SK-N-SH treated with all-trans-retinoic acid at 6 μM for 48 hours (cell line): Measurements from ENCODE around the gene UHRF1.
"Not testable (repeated sequence)": the region's sequence is repeated elsewhere in the genome, so short reads cannot be mapped to it uniquely, and the experiment has no call there.

Experiments
- ARNTL ChIP-seq: fragments of 450-650 bp; formaldehyde crosslinking; IDR thresholded peaks from 2 replicates; pipeline ENCODE4 v1.5.0; 2020; ENCODE audit warnings: low read depth, mild to moderate bottlenecking, moderate library complexity, borderline replicate concordance
- BACH2 ChIP-seq: fragments of 250-450 bp; sonication (Bioruptor Pico); IDR thresholded peaks from 2 replicates; pipeline ENCODE4 v1.9.0; 2021; ENCODE audit warnings: mild to moderate bottlenecking, borderline replicate concordance
- CSRNP3 ChIP-seq: fragments of 250-450 bp; sonication (Bioruptor Pico); IDR thresholded peaks from 2 replicates; pipeline ENCODE4 v1.5.1; 2021; ENCODE audit warnings: mild to moderate bottlenecking, moderate library complexity
- ESRRG ChIP-seq: fragments of 250-450 bp; sonication (Bioruptor Pico); IDR thresholded peaks from 2 replicates; pipeline ENCODE4 v1.6.1; 2021; ENCODE audit warnings: mild to moderate bottlenecking
- GLIS3 ChIP-seq: fragments of 250-450 bp; sonication (Bioruptor Pico); IDR thresholded peaks from 2 replicates; pipeline ENCODE4 v1.5.0; 2020; ENCODE audit warnings: mild to moderate bottlenecking, moderate library complexity
- ISL1 ChIP-seq: fragments of 250-450 bp; sonication (Bioruptor Pico); IDR thresholded peaks from 2 replicates; pipeline ENCODE4 v2.1.2; 2022; ENCODE audit warnings: mild to moderate bottlenecking, moderate library complexity
- OSR1 ChIP-seq: fragments of 250-450 bp; sonication (Bioruptor Pico); IDR thresholded peaks from 2 replicates; pipeline ENCODE4 v1.8.0; 2022; ENCODE audit warnings: moderate library complexity, mild to moderate bottlenecking, inconsistent platforms
- PATZ1 ChIP-seq: fragments of 250-450 bp; sonication (Bioruptor Pico); IDR thresholded peaks from 2 replicates; pipeline ENCODE4 v1.8.0; 2020; ENCODE audit warnings: mild to moderate bottlenecking, moderate library complexity, borderline replicate concordance
- RARB ChIP-seq: fragments of 250-450 bp; sonication (Bioruptor Pico); IDR thresholded peaks from 2 replicates; pipeline ENCODE4 v1.8.0; 2021; ENCODE audit warnings: mild to moderate bottlenecking, moderate library complexity
- TOX ChIP-seq: fragments of 250-450 bp; sonication (Bioruptor Pico); IDR thresholded peaks from 2 replicates; pipeline ENCODE4 v1.8.0; 2021; ENCODE audit warnings: mild to moderate bottlenecking, moderate library complexity, borderline replicate concordance
- ZC3H10 ChIP-seq: fragments of 250-450 bp; sonication (Bioruptor Pico); IDR thresholded peaks from 2 replicates; pipeline ENCODE4 v1.5.1; 2021; ENCODE audit warnings: mild to moderate bottlenecking, moderate library complexity
- ZFP3 ChIP-seq: fragments of 250-450 bp; sonication (Bioruptor Pico); IDR thresholded peaks from 2 replicates; pipeline ENCODE4 v1.5.0; 2020; ENCODE audit warnings: mild to moderate bottlenecking, moderate library complexity
- ZFP30 ChIP-seq: fragments of 450-650 bp; formaldehyde crosslinking; IDR thresholded peaks from 2 replicates; pipeline ENCODE4 v1.5.0; 2022; ENCODE audit warnings: mild to moderate bottlenecking, moderate library complexity
- ZNF565 ChIP-seq: fragments of 450-650 bp; formaldehyde crosslinking; conservative IDR thresholded peaks from 2 replicates; pipeline ENCODE4 v1.5.0; 2020; ENCODE audit warnings: low read depth, mild to moderate bottlenecking, moderate library complexity

- TF ChIP-seq PATZ1 (CRISPR knock-in tag); BACH2 (CRISPR knock-in tag); ZFP30 (CRISPR knock-in tag); CSRNP3 (CRISPR knock-in tag); ARNTL (CRISPR knock-in tag); ZFP3 (CRISPR knock-in tag); ISL1 (CRISPR knock-in tag); TOX (CRISPR knock-in tag); ESRRG (CRISPR knock-in tag); RARB; ZC3H10; ZNF565; OSR1 (CRISPR knock-in tag); GLIS3 (CRISPR knock-in tag): not testable (repeated sequence)
Measured at GRCh38 chr19:4900879-4901278, 8.4 kb upstream of the UHRF1 start.
